ENCODE data around the gene SRP19.
"Not testable (repeated sequence)": the region's sequence is repeated elsewhere in the genome, so short reads cannot be mapped to it uniquely, and the experiment has no call there.

The SRP19 gene

GRCh38 chr5:112876362-112876761, 15.3 kb downstream of the SRP19 start:
- no peak for DNase-seq

- no peak for DNase-seq
These were observed 17.0 kb downstream of the SRP19 start for GRCh38 chr5:112878101-112878500.

GRCh38 chr5:112878760-112879159, 17.7 kb downstream of the SRP19 start:
- peak; percentile 40 for DNase-seq

GRCh38 chr5:112880219-112880964, 19.3 kb downstream of the SRP19 start:
- no peak for DNase-seq

GRCh38 chr5:112883192-112883591, 22.1 kb downstream of the SRP19 start:
- no peak for DNase-seq

GRCh38 chr5:112885001-112885400, 23.9 kb downstream of the SRP19 start:
- no peak for DNase-seq

- peak; percentile 26 for DNase-seq
These were observed 25.9 kb downstream of the SRP19 start for GRCh38 chr5:112886975-112887374.

- DNase-seq = not testable (repeated sequence)
These were observed 31.0 kb downstream of the SRP19 start for GRCh38 chr5:112892066-112892465.

- DNase-seq = no peak
These were observed 31.7 kb downstream of the SRP19 start for GRCh38 chr5:112892776-112893175.

- DNase-seq = no peak
These were observed 34.6 kb downstream of the SRP19 start for GRCh38 chr5:112895682-112896081.

- DNase-seq = no peak
These were observed 41.5 kb downstream of the SRP19 start for GRCh38 chr5:112902561-112902960.

GRCh38 chr5:112904996-112905395, 43.9 kb downstream of the SRP19 start:
- not testable (repeated sequence) for DNase-seq

- no peak for DNase-seq
These were observed 45.5 kb downstream of the SRP19 start for GRCh38 chr5:112906637-112907036.

GRCh38 chr5:112907166-112907631, 46.1 kb downstream of the SRP19 start:
- DNase-seq = no peak

- DNase-seq = no peak
These were observed 47.8 kb downstream of the SRP19 start for GRCh38 chr5:112908854-112909253.

GRCh38 chr5:112910529-112910928, 49.4 kb downstream of the SRP19 start:
- DNase-seq = no peak

- no peak for DNase-seq
These were observed 53.5 kb downstream of the SRP19 start for GRCh38 chr5:112914584-112914983.

GRCh38 chr5:112915831-112916230, 54.7 kb downstream of the SRP19 start:
- DNase-seq = no peak

GRCh38 chr5:112917453-112917995, 56.4 kb downstream of the SRP19 start:
- DNase-seq = no peak

GRCh38 chr5:112918136-112918535, 57.0 kb downstream of the SRP19 start:
- DNase-seq = no peak

GRCh38 chr5:112918679-112919078, 57.6 kb downstream of the SRP19 start:
- DNase-seq = no peak
